Endothelial cell (in vitro differentiated cells): ENCODE data around the gene SYNGR3. TPM values are rescaled to one million over a fixed set of nuclear protein-coding genes. Genes with fewer than 3 reads are reported as not detected.

Experiments
- DNase-seq: peaks from one replicate; pipeline ENCODE4 v3.0.0; 2021; ENCODE audit warnings: low spot score
- H3K27ac Mint-ChIP-seq: one replicate; pipeline ENCODE4 v1.8.0; 2021; ENCODE audit warnings: mixed read lengths, inconsistent platforms; ENCODE audit not compliant: unreplicated experiment
- H3K27me3 Mint-ChIP-seq: one replicate; pipeline ENCODE4 v1.8.0; 2021; ENCODE audit warnings: mild to moderate bottlenecking, moderate library complexity, mixed read lengths, inconsistent platforms; ENCODE audit not compliant: unreplicated experiment
- H3K36me3 Mint-ChIP-seq: one replicate; pipeline ENCODE4 v1.8.0; 2021; ENCODE audit warnings: mild to moderate bottlenecking, low read depth, mixed read lengths, inconsistent platforms; ENCODE audit not compliant: unreplicated experiment
- H3K4me1 Mint-ChIP-seq: one replicate; pipeline ENCODE4 v1.8.0; 2021; ENCODE audit warnings: mild to moderate bottlenecking, mixed read lengths, inconsistent platforms; ENCODE audit not compliant: unreplicated experiment
- H3K4me3 Mint-ChIP-seq: one replicate; pipeline ENCODE4 v1.8.0; 2021; ENCODE audit warnings: mild to moderate bottlenecking, mixed read lengths, inconsistent platforms; ENCODE audit not compliant: unreplicated experiment
- H3K9me3 Mint-ChIP-seq: one replicate; pipeline ENCODE4 v1.8.0; 2021; ENCODE audit warnings: mixed read lengths, inconsistent platforms; ENCODE audit not compliant: unreplicated experiment
- CTCF ChIP-seq: fragments of 200-600 bp; sonication (generic); IDR thresholded peaks from one replicate; pipeline ENCODE4 v1.5.0; 2021; ENCODE audit warnings: antibody characterized with exemption; ENCODE audit not compliant: unreplicated experiment
- total RNA-seq: library from RNA; stranded (reverse); fragmentation: NEBNext Ultra II Directional; extraction: Animal tissue kit (Norgen Biotek cat#: 25700); gene quantifications from one replicate; pipeline ENCODE4 v1.2.1, GENCODE V29; 2021; ENCODE audit not compliant: unreplicated experiment

Gene SYNGR3
- total RNA-seq, 1 donor from 2014 or later: 0.82 TPM

DNA sequence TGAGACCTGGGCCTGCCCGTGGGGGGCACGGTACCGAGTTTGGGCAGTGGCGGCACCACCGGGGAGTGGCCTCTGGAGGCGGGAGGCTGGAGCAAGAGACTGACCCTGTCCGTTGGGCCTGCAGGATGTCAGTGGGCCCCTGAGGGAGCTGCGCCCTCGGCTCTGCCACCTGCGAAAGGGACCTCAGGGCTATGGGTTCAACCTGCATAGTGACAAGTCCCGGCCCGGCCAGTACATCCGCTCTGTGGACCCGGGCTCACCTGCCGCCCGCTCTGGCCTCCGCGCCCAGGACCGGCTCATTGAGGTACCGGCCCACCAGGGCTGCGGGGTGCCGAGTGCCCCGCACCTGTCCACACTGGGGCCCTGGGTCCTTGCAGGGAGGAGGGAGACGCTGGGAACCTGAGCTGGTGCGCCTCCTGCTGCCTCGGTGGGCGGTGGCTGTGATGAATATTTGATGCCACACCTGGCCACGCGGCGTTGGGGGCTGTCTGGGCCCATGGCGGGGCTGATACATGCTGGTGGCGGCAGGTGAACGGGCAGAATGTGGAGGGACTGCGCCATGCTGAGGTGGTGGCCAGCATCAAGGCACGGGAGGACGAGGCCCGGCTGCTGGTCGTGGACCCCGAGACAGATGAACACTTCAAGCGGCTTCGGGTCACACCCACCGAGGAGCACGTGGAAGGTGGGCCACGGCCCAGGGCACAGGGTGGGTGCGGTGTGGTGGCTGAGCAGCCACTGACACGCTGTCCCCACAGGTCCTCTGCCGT lies 46.6 kb downstream of the SYNGR3 start:
- Mint-ChIP-seq H3K27ac (no peak overlapping the region), H3K27me3 (peaks cover 2% of the 10 kb centered on the region), H3K4me1 (peaks cover 10% of the 10 kb centered on the region), H3K4me3 (no peak overlapping the region), H3K36me3 (no peaks in the 10 kb centered on the region), H3K9me3 (no peaks in the 10 kb centered on the region)
- no peak for TF ChIP-seq CTCF
- no peak for DNase-seq

DNA sequence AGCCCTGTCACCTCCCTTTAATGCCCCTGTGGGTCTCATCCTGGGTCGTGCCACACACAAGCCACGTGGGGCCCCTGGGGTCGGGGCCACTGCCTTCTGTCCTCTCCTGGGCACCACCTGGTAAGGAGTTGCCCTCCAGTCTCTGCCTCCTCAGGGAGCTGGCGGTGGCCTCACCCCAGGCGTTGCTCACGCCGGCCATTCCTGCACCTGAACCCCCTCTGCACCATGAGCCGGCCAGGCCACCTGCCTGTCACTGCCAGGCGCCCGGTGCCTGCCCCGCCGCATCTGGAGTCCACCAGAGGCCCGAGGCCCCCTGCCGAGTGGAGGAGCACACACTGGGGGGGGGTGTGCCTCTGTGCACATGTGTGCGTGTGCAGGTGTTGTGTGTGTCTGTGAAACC lies 47.3 kb downstream of the SYNGR3 start:
- no peaks in the 10 kb centered on the region for H3K36me3 Mint-ChIP-seq
- H3K9me3 Mint-ChIP-seq: no peaks in the 10 kb centered on the region
- peaks cover 7% of the 10 kb centered on the region for H3K4me1 Mint-ChIP-seq
- peaks cover 7% of the 10 kb centered on the region for H3K27me3 Mint-ChIP-seq
- no peak overlapping the region for H3K4me3 Mint-ChIP-seq
- no peak for DNase-seq
- H3K27ac Mint-ChIP-seq: no peak overlapping the region
- no peak for TF ChIP-seq CTCF

- peaks cover 2% of the 10 kb centered on the region for H3K4me1 Mint-ChIP-seq
- H3K4me3 Mint-ChIP-seq: no peak overlapping the region
- no peaks in the 10 kb centered on the region for H3K36me3 Mint-ChIP-seq
- no peak overlapping the region for H3K27ac Mint-ChIP-seq
- H3K9me3 Mint-ChIP-seq: no peaks in the 10 kb centered on the region
- H3K27me3 Mint-ChIP-seq: peaks cover 7% of the 10 kb centered on the region
- DNase-seq: no peak
- no peak for TF ChIP-seq CTCF
Observed at GRCh38 chr16:2037647-2038381, 48.0 kb downstream of the SYNGR3 start.

DNA sequence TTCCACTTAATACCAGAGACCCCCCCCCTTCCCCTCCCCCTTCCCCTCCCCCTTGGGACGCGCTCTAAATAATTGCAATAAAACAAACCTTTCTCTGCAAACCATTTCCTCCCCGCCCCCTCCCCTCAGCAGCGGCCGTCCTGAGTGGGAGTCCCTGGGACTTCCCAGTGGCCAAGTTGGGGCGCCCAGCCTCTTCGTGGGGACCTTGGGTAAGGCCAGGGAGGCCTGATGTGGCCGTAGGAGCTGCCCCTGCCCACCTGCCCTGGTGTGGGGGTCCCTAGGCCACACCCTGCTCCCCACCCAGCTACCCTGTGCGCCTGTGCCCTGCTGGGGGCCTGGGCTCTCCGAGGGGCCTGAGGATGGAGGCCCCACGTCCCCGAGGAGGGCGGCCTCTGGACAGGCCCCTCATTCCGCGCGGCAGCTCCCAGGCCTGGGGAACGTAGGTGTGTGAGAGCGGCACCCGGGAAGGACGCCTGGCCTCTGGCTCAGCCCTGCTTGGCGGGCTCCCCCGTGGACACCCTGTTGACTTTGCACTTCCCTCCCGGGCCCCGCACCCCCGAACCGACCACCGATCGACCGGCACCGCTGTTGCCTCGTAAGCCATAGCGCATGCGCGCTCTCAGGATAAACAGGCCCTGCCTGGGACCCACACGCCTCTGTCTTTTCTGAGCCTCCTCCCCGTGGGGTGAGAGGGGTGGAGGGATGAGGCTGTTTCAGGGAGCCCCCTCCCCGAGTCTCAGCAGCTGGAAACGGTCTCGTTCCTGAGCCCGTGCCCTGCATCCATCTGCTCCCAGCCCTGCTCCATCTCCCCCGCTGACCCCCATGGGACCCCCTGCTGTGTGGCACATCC lies 48.8 kb downstream of the SYNGR3 start:
- Mint-ChIP-seq H3K4me3 (no peak overlapping the region), H3K4me1 (peaks cover 2% of the 10 kb centered on the region), H3K27me3 (peaks cover 7% of the 10 kb centered on the region), H3K9me3 (no peaks in the 10 kb centered on the region), H3K27ac (no peak overlapping the region), H3K36me3 (no peaks in the 10 kb centered on the region)
- no peak for TF ChIP-seq CTCF
- DNase-seq: no peak
